Measurements from ENCODE around the gene HCFC1R1.

The HCFC1R1 gene

DNA sequence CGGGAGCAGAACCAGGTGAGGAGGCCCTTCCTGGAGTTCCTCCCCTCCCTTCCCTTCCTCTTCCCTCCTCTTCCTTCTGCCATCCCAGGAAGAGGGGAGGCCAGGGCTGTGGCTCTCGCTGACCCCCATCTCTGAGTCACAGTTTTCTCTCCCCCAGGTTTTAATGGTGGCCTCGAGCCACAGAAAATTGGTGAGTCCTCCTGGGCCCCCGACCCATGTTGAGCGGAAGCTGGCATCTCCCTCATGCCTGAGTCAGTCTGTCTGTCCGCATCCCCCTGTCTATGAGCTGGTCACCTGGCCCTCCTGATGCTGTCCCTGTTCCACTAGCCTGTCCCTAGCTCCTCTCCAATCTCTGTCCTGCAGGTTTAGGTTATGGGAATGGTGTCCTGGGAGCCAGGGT, 23.8 kb downstream of the HCFC1R1 start:
- Histone ChIP-seq H3K9me2 (ENCODE audit: low read depth, low read length) (no peaks in the 10 kb centered on the region), H3K27ac (ENCODE audit: low read depth, low read length, poor library complexity, severe bottlenecking) (no peak overlapping the region), H3K9me3 (ENCODE audit: low read length) (no peaks in the 10 kb centered on the region), H3K4me2 (ENCODE audit: low read length) (no peak overlapping the region), H3K9ac (ENCODE audit: low read length) (no peak overlapping the region), H3F3A (ENCODE audit: insufficient read depth, low read length) (no peaks in the 10 kb centered on the region), H4K20me1 (ENCODE audit: insufficient read depth, low read length) (no peaks in the 10 kb centered on the region), H3K36me3 (ENCODE audit: insufficient read depth, low read length) (no peaks in the 10 kb centered on the region), H2AFZ (ENCODE audit: low read length) (no peak overlapping the region), H3K4me3 (ENCODE audit: low read depth, low read length, poor library complexity, severe bottlenecking) (no peak overlapping the region), H3K79me2 (ENCODE audit: insufficient read depth, low read length) (no peaks in the 10 kb centered on the region), H3K27me3 (ENCODE audit: insufficient read depth, low read length) (peaks cover 7% of the 10 kb centered on the region), H3K4me1 (ENCODE audit: insufficient read depth, low read length, severe bottlenecking) (peaks cover 3% of the 10 kb centered on the region)
- TF ChIP-seq, protein P1, sequence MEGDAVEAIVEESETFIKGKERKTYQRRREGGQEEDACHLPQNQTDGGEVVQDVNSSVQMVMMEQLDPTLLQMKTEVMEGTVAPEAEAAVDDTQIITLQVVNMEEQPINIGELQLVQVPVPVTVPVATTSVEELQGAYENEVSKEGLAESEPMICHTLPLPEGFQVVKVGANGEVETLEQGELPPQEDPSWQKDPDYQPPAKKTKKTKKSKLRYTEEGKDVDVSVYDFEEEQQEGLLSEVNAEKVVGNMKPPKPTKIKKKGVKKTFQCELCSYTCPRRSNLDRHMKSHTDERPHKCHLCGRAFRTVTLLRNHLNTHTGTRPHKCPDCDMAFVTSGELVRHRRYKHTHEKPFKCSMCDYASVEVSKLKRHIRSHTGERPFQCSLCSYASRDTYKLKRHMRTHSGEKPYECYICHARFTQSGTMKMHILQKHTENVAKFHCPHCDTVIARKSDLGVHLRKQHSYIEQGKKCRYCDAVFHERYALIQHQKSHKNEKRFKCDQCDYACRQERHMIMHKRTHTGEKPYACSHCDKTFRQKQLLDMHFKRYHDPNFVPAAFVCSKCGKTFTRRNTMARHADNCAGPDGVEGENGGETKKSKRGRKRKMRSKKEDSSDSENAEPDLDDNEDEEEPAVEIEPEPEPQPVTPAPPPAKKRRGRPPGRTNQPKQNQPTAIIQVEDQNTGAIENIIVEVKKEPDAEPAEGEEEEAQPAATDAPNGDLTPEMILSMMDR (IDR thresholded peaks at IDR 0.05; ENCODE audit: low read length): no peak
- TF ChIP-seq EZH2 (IDR thresholded peaks at IDR 0.05; ENCODE audit: borderline replicate concordance, low read length): no peak

GRCh38 chr16:2996298-2996697, 27.4 kb downstream of the HCFC1R1 start:
- Histone ChIP-seq H3K4me1 (ENCODE audit: insufficient read depth, low read length, severe bottlenecking) (no peaks in the 10 kb centered on the region), H3K9ac (ENCODE audit: low read length) (no peak overlapping the region), H4K20me1 (ENCODE audit: insufficient read depth, low read length) (no peaks in the 10 kb centered on the region), H2AFZ (ENCODE audit: low read length) (no peak overlapping the region), H3K27me3 (ENCODE audit: insufficient read depth, low read length) (peaks cover 7% of the 10 kb centered on the region), H3K9me3 (ENCODE audit: low read length) (no peaks in the 10 kb centered on the region), H3K9me2 (ENCODE audit: low read depth, low read length) (no peaks in the 10 kb centered on the region), H3K4me3 (ENCODE audit: low read depth, low read length, poor library complexity, severe bottlenecking) (no peak overlapping the region), H3K27ac (ENCODE audit: low read depth, low read length, poor library complexity, severe bottlenecking) (no peak overlapping the region), H3F3A (ENCODE audit: insufficient read depth, low read length) (no peaks in the 10 kb centered on the region), H3K36me3 (ENCODE audit: insufficient read depth, low read length) (no peaks in the 10 kb centered on the region), H3K4me2 (ENCODE audit: low read length) (no peak overlapping the region), H3K79me2 (ENCODE audit: insufficient read depth, low read length) (no peaks in the 10 kb centered on the region)
- TF ChIP-seq, protein P1 (IDR thresholded peaks at IDR 0.05; ENCODE audit: low read length): no peak
- no peak for TF ChIP-seq EZH2 (IDR thresholded peaks at IDR 0.05; ENCODE audit: borderline replicate concordance, low read length)

GRCh38 chr16:2992383-2993081, 31.2 kb downstream of the HCFC1R1 start:
- Histone ChIP-seq H3K4me1 (ENCODE audit: insufficient read depth, low read length, severe bottlenecking) (no peaks in the 10 kb centered on the region), H3K9ac (ENCODE audit: low read length) (no peak overlapping the region), H3K79me2 (ENCODE audit: insufficient read depth, low read length) (no peaks in the 10 kb centered on the region), H3K27me3 (ENCODE audit: insufficient read depth, low read length) (no peaks in the 10 kb centered on the region; the same call in 1 of the 2 replicates), H3K27ac (ENCODE audit: low read depth, low read length, poor library complexity, severe bottlenecking) (no peak overlapping the region), H3K9me2 (ENCODE audit: low read depth, low read length) (no peaks in the 10 kb centered on the region), H3K4me2 (ENCODE audit: low read length) (no peak overlapping the region), H3K36me3 (ENCODE audit: insufficient read depth, low read length) (no peaks in the 10 kb centered on the region), H3F3A (ENCODE audit: insufficient read depth, low read length) (no peaks in the 10 kb centered on the region), H3K4me3 (ENCODE audit: low read depth, low read length, poor library complexity, severe bottlenecking) (no peak overlapping the region), H2AFZ (ENCODE audit: low read length) (no peak overlapping the region), H3K9me3 (ENCODE audit: low read length) (no peaks in the 10 kb centered on the region), H4K20me1 (ENCODE audit: insufficient read depth, low read length) (no peaks in the 10 kb centered on the region)
- TF ChIP-seq EZH2 (IDR thresholded peaks at IDR 0.05; ENCODE audit: borderline replicate concordance, low read length): no peak
- TF ChIP-seq, protein P1 (IDR thresholded peaks at IDR 0.05; ENCODE audit: low read length): no peak

Data from OCI-LY1 (cell line).